ENCODE measurements around the gene SLC12A2. TPM values are rescaled to one million over a fixed set of nuclear protein-coding genes. Genes with fewer than 3 reads are reported as not detected.

Gene SLC12A2
- polyA plus RNA-seq = 4.2 TPM

DNA sequence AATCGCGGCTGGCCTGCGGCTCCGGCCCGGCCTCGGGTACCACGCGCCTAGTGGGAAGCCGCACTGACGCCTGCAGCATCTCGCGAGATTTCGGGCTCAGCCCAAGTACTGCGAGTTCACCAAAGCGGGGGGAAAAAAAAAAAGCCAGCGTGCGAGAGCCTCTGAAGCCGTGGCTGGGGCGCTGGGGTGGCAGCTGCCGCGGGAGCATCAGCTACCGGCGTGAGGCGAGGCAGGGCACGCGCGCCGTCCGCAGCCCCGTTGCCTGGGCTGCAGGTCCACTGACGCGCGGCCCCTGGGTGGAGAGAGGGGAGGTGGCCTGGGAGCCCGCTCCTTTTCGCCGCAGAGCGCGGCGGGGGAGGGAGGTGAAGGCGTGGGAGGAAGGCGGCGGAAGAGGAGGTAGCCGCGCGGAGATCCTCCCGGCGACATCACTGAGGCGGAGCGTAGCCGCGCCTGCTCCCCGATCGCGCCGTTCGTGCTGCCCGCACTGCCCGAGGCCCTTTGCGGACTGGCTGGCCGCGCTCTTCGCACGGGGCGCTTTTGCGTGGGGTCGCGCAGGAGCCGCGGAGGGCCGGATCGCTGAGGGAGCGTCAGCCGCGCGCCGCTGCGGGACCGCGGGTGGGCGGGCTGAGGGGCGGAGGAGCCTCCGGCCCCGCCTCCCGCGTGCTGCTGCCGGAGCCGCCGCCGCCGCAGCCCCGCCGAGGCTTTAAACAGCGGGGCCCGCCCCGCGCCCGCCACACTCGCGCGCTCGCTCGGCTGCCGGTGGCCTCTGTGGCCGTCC is at the start of gene SLC12A2:
Gene SLC12A2, plus strand, starts transcription at position 734 of the 778 bp plus-strand sequence. CDS start 189 bp downstream, outside the sequence.
- peaks cover 46 to 65% (median 59%) of the 10 kb centered on the region in 3 donors for H3K4me1 Mint-ChIP-seq
- peak within 1 kb of the TSS; percentile 92 to 97 (median 95) for H3K4me3 Mint-ChIP-seq
- H3K9me3 Mint-ChIP-seq = no peaks in the 10 kb centered on the region
- H3K27ac Mint-ChIP-seq = peak within 1 kb of the TSS; percentile 88 to 96 (median 95)
- H3K27me3 Mint-ChIP-seq = no peaks in the 10 kb centered on the region
- H3K36me3 Mint-ChIP-seq = peaks cover 3% of the 10 kb centered on the region

DNA sequence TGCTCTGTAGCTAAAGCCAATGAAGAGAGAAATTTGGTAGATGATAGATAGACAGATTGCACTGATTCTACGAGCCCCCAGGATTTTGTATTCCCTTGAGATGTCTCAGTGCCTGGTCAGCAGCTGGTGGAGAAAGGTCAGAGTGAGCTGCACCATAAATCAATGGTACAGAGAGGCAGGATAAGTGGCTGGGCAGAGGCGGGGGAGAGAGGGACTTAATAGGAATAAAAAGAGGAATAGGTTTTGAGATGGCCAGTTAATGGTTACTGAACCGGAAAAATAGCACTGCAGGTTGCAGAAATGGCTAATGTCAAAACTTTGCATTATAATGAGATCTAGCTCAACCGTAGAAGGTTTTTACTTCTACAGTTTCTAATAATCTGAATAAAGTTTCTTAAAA is 47.9 kb upstream of the SLC12A2 start:
- peak overlapping the region in 1 of 3 donors; percentile 63 for H3K27ac Mint-ChIP-seq

GRCh38 chr5:128036950-128037349 is 46.6 kb upstream of the SLC12A2 start:
- H3K27me3 Mint-ChIP-seq = no peaks in the 10 kb centered on the region
- no peak overlapping the region for H3K4me3 Mint-ChIP-seq
- no peak overlapping the region for H3K27ac Mint-ChIP-seq
- peaks cover 2 to 13% (median 3%) of the 10 kb centered on the region in 3 donors for H3K9me3 Mint-ChIP-seq
- H3K4me1 Mint-ChIP-seq = peaks cover 7 to 16% (median 13%) of the 10 kb centered on the region in 3 donors
- peaks cover 16% of the 10 kb centered on the region for H3K36me3 Mint-ChIP-seq

More for the DNA sequence above, 47.9 kb upstream of the SLC12A2 start:
- H3K9me3 Mint-ChIP-seq = peaks cover 2 to 14% (median 3%) of the 10 kb centered on the region in 3 donors
- no peak overlapping the region for H3K4me3 Mint-ChIP-seq
- H3K36me3 Mint-ChIP-seq = peaks cover 13% of the 10 kb centered on the region
- peaks cover 7 to 16% (median 13%) of the 10 kb centered on the region in 3 donors for H3K4me1 Mint-ChIP-seq
- no peaks in the 10 kb centered on the region for H3K27me3 Mint-ChIP-seq

GRCh38 chr5:128038643-128039042 is 44.9 kb upstream of the SLC12A2 start:
- peaks cover 8 to 17% (median 11%) of the 10 kb centered on the region in 3 donors for H3K4me1 Mint-ChIP-seq
- H3K27ac Mint-ChIP-seq = no peak overlapping the region
- peaks cover 2 to 9% (median 3%) of the 10 kb centered on the region in 3 donors for H3K9me3 Mint-ChIP-seq
- H3K27me3 Mint-ChIP-seq = no peaks in the 10 kb centered on the region
- no peak overlapping the region for H3K4me3 Mint-ChIP-seq
- peaks cover 13% of the 10 kb centered on the region for H3K36me3 Mint-ChIP-seq

DNA sequence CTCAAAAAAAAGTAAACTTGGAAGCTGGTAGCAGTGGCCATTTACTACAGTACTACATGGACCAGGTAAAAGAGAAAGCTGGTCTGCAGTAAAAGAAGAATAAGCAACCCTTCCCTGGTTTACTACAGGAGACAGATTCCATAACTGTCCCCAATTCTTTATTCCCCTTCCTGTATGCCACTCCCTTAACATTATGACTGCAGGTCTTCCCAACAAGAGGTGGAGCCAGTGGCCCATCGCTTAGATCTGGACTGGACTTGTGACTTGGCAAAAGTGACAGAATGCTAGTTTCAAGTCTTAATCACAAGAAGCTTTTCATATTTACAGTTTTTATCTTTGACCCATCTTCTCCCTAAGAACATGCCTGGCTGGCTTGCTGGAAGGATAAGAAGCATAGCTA is 42.6 kb upstream of the SLC12A2 start:
- H3K4me1 Mint-ChIP-seq = peaks cover 0 to 5% (median 1%) of the 10 kb centered on the region in 3 donors
- peaks cover 11% of the 10 kb centered on the region for H3K36me3 Mint-ChIP-seq
- peaks cover 0 to 2% (median 0%) of the 10 kb centered on the region in 3 donors for H3K9me3 Mint-ChIP-seq
- H3K4me3 Mint-ChIP-seq = no peak overlapping the region
- H3K27me3 Mint-ChIP-seq = no peaks in the 10 kb centered on the region
- no peak overlapping the region for H3K27ac Mint-ChIP-seq

DNA sequence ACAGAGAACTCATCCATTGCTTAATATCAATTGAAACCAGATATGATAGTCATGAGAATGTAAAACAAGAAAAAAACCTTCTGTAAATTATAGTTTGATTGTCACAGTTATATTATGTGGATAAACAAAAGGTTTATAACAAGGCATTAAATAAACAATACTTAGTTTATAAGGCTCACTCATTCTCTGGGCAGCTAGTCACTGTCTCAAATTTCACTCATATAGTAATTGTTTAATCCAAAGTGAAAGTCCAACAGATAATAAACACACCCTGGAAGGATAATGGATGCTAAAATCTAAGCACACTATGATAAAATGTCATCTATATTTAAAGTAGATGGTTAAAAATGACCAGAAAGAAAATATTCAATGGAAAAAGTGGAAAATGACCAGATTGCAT is 30.8 kb upstream of the SLC12A2 start:
- Mint-ChIP-seq H3K36me3 (peaks cover 16% of the 10 kb centered on the region), H3K4me1 (peaks cover 7 to 12% (median 7%) of the 10 kb centered on the region in 3 donors), H3K27ac (no peak overlapping the region), H3K9me3 (peaks cover 0 to 5% (median 4%) of the 10 kb centered on the region in 3 donors), H3K4me3 (no peak overlapping the region), H3K27me3 (no peaks in the 10 kb centered on the region)

DNA sequence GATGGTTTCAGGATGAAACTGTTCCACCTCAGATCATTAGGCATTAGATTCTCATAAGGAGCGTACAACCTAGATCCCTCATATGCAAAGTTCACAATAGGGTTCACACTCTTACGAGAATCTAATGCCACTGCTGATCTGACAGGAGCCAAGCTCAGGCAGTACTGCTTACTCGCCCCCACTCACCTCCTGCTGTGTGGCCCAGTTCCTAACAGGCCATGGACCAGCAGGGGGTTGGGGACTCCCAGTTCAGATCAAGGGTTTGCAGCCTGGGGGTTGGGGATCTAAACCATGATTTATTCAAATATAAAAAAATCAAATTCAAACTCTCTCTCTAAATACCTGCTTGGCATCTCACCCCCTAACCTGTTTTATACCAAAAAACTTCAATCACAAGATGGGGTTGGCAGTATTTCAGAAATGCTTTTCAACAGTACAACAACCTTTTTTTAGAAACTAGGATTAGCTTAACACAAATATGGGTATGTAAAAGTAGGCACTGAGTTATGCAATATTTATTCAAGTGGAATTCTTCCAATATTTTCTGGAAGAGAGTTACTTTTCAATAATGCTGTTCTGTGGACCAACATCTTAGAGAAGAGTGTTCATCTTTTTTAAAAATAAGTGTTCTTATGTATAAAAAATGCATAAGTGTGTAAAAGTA is 30.1 kb upstream of the SLC12A2 start:
- H3K4me1 Mint-ChIP-seq = peaks cover 1 to 6% (median 3%) of the 10 kb centered on the region in 3 donors
- H3K9me3 Mint-ChIP-seq = peaks cover 0 to 5% (median 4%) of the 10 kb centered on the region in 3 donors
- no peaks in the 10 kb centered on the region for H3K27me3 Mint-ChIP-seq
- H3K36me3 Mint-ChIP-seq = peaks cover 20% of the 10 kb centered on the region
- H3K27ac Mint-ChIP-seq = no peak overlapping the region
- H3K4me3 Mint-ChIP-seq = no peak overlapping the region

GRCh38 chr5:128060644-128061385 is 22.8 kb upstream of the SLC12A2 start:
- no peaks in the 10 kb centered on the region for H3K9me3 Mint-ChIP-seq
- peaks cover 17% of the 10 kb centered on the region for H3K36me3 Mint-ChIP-seq
- peaks cover 0 to 5% (median 5%) of the 10 kb centered on the region in 3 donors for H3K4me1 Mint-ChIP-seq
- H3K27me3 Mint-ChIP-seq = no peaks in the 10 kb centered on the region
- H3K4me3 Mint-ChIP-seq = no peak overlapping the region
- peak overlapping the region in 1 of 3 donors; percentile 39 for H3K27ac Mint-ChIP-seq

- peaks cover 2 to 5% (median 5%) of the 10 kb centered on the region in 3 donors for H3K4me1 Mint-ChIP-seq
- H3K27ac Mint-ChIP-seq = no peak overlapping the region
- H3K4me3 Mint-ChIP-seq = no peak overlapping the region
- no peaks in the 10 kb centered on the region for H3K27me3 Mint-ChIP-seq
- no peaks in the 10 kb centered on the region for H3K9me3 Mint-ChIP-seq
- peaks cover 8% of the 10 kb centered on the region for H3K36me3 Mint-ChIP-seq
These were observed 21.3 kb upstream of the SLC12A2 start for GRCh38 chr5:128062172-128062746.

GRCh38 chr5:128074171-128074570 is 9.4 kb upstream of the SLC12A2 start:
- H3K4me1 Mint-ChIP-seq = peaks cover 16 to 20% (median 17%) of the 10 kb centered on the region in 3 donors
- H3K27ac Mint-ChIP-seq = no peak overlapping the region
- no peaks in the 10 kb centered on the region for H3K9me3 Mint-ChIP-seq
- H3K4me3 Mint-ChIP-seq = no peak overlapping the region
- peaks cover 5% of the 10 kb centered on the region for H3K36me3 Mint-ChIP-seq
- H3K27me3 Mint-ChIP-seq = no peaks in the 10 kb centered on the region

DNA sequence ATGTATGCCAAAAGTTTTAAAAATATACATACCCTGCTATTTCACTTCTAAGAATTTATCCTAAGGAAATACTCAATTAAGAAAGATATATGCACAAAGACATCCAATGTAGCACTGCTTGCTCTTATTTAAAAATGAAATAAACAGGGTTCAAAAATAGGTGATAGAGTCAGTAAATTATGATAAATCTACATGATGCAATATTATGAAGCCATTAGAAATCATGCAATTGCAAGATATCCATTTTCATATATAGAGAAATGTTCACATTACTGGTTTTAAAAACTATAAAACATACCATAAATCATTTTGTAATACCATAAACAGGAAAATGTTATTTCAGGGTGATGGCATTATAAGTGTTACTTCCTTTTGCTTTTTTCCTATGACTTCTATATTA is 8.6 kb upstream of the SLC12A2 start:
- Mint-ChIP-seq H3K9me3 (no peaks in the 10 kb centered on the region), H3K4me1 (peaks cover 20 to 22% (median 21%) of the 10 kb centered on the region in 3 donors), H3K36me3 (peaks cover 5% of the 10 kb centered on the region), H3K4me3 (no peak overlapping the region), H3K27ac (no peak overlapping the region), H3K27me3 (no peaks in the 10 kb centered on the region)

GRCh38 chr5:128077526-128077925 is 6.0 kb upstream of the SLC12A2 start:
- no peak overlapping the region for H3K4me3 Mint-ChIP-seq
- H3K36me3 Mint-ChIP-seq = no peaks in the 10 kb centered on the region
- H3K27me3 Mint-ChIP-seq = no peaks in the 10 kb centered on the region
- no peaks in the 10 kb centered on the region for H3K9me3 Mint-ChIP-seq
- H3K4me1 Mint-ChIP-seq = peaks cover 37 to 46% (median 38%) of the 10 kb centered on the region in 3 donors
- no peak overlapping the region for H3K27ac Mint-ChIP-seq

DNA sequence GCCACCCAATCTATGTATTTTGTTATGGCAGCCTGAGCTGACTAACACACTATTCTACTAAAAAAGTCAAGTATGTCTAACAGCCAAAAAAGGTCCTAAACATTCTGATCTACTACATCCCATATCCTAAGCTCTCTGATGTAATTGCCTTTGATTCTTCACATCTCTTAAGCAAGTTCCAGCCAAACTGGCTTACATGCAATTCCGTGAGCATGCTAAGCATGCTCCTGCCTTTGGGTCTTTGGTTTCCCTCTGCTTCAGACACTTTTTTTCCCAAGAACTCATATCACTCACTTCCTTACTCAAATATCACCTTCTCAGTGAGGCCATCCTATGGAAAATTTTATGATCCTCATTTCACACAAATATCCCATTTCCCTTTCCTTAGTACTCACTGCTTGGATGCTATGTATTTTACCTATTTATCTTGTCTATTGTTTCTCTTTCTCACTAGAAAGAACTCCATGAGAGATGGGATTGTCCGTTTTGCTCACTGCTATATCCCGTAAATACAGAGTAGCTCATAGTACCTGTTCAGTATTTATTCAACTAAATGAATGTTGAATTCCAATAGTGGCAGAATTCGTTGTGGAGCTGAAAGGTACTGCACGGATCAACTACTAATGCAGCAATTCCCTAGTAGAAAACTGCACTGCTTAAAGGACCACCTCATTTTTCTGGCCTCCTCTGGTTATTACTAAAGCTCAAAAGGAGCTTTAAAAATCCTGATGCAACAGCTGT is 2.3 kb upstream of the SLC12A2 start:
- peak overlapping the region; percentile 26 to 95 (median 88) for H3K27ac Mint-ChIP-seq
- no peaks in the 10 kb centered on the region for H3K9me3 Mint-ChIP-seq
- H3K4me1 Mint-ChIP-seq = peaks cover 39 to 50% (median 44%) of the 10 kb centered on the region in 3 donors
- H3K27me3 Mint-ChIP-seq = no peaks in the 10 kb centered on the region
- no peaks in the 10 kb centered on the region for H3K36me3 Mint-ChIP-seq
- peak overlapping the region; percentile 88 to 96 (median 92) for H3K4me3 Mint-ChIP-seq

DNA sequence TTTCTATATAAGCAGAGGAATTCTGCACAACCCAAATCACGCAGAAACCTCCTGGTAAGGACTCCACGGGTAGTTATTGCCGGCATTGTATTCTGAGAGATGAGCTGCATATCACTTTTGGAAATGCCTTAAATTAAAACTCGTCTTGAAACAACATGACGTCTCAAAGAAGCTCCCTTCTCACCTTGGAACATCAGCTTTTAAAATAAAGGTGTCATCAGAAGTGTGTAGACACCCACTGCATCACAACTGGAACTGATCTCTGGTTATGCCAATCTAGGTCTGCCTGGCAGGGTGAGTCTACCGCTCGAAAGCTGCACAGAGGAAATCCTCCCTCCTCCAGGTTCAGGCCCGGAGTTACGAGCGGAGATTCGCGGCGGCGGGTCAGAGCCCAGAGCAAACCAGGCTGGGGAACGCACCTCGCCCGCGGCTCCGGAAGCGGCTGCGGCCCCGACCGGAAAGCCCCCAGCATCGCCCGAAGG is 974 bp upstream of the SLC12A2 start:
- H3K4me1 Mint-ChIP-seq = peaks cover 45 to 59% (median 55%) of the 10 kb centered on the region in 3 donors
- H3K4me3 Mint-ChIP-seq = peak overlapping the region; percentile 88 to 96 (median 92)
- peaks cover under 1% of the 10 kb centered on the region for H3K36me3 Mint-ChIP-seq
- peak overlapping the region; percentile 88 to 96 (median 95) for H3K27ac Mint-ChIP-seq
- no peaks in the 10 kb centered on the region for H3K27me3 Mint-ChIP-seq
- no peaks in the 10 kb centered on the region for H3K9me3 Mint-ChIP-seq

Data from IgD-negative memory B cell (primary cell).